KG1 (cell line): Measurements from ENCODE around the gene CCDC158.

ENCODE experiments used
- DNase-seq: peaks from one replicate; lab custom pipeline; 2025; lab: John Stamatoyannopoulos, UW

CCDC158 gene

GRCh38 chr4:76280488-76281441 lies 140.2 kb downstream of the CCDC158 start:
- no peak for DNase-seq

GRCh38 chr4:76279462-76279861 lies 141.5 kb downstream of the CCDC158 start:
- no peak for DNase-seq

- DNase-seq = no peak
These were observed 142.4 kb downstream of the CCDC158 start for GRCh38 chr4:76278583-76278982.

DNA sequence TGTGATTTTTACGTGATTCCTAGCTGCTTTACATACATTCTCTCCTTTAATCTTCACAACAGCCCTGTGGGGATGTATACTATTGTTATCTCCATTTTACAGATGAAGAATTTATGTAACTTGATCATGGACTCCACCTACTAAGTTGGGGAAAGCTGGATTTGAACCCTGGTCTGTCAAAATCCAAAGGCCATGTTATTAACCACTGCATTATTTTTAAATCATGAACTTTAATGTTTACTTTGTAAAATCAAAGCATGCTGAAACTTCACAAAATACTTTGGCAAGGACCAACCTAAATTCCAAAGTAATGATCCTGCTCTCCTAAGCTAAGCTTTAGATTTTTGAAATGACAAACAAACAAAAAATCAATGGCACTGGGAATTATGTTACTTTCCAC lies 143.3 kb downstream of the CCDC158 start:
- no peak for DNase-seq

DNA sequence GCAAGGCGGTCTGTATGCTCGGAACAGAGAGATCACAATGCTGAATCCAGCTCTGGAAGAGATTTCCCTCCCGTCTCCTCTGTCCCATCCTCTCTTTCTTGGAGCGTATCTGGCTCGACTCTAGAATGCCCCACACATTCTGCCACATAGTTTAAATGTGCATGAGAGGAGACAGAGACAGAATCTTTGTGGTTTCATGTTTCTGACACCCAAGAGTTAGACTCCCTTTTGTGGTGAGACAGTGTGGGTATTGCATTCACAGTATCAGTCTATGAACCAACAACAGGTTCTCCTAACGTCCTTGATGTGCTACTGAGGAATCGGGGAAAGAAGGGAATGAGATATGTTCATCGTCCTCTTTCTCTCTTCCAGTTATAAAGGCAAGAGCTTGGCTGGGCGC lies 144.1 kb downstream of the CCDC158 start:
- DNase-seq = no peak

GRCh38 chr4:76275486-76276124 lies 145.3 kb downstream of the CCDC158 start:
- DNase-seq = no peak

- no peak for DNase-seq
These were observed 147.9 kb downstream of the CCDC158 start for GRCh38 chr4:76272999-76273398.

- no peak for DNase-seq
These were observed 148.4 kb downstream of the CCDC158 start for GRCh38 chr4:76272582-76272981.

GRCh38 chr4:76272073-76272472 lies 148.9 kb downstream of the CCDC158 start:
- DNase-seq = no peak

DNA sequence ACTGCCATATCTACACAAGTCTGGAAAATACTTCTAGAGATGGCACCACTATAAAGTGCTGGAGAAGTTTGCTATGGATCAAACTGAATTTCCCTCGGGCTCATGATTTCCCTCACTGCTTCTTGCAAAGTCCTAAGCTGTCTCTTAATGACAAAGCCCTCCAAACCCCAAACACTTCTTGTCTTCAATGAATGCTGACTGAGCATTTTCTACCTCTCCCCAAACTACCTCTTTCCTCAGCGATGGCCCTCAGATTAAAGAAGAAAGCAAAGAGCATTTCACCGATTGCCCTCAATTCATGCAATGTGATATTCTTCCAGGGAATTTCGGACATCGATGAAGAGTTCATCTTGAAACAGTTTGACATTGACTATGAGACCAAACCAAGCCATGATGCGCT lies 149.7 kb downstream of the CCDC158 start:
- DNase-seq = no peak

GRCh38 chr4:76270244-76271175 lies 150.4 kb downstream of the CCDC158 start:
- no peak for DNase-seq

- DNase-seq = no peak
These were observed 153.1 kb downstream of the CCDC158 start for GRCh38 chr4:76267811-76268210.

- no peak for DNase-seq
These were observed 154.3 kb downstream of the CCDC158 start for GRCh38 chr4:76266627-76267026.

- no peak for DNase-seq
These were observed 155.2 kb downstream of the CCDC158 start for GRCh38 chr4:76265631-76266218.
